NCI-H2196 (cell line): ENCODE results near the gene PGA5.
"Not testable (repeated sequence)": the region's sequence is repeated elsewhere in the genome, so short reads cannot be mapped to it uniquely, and the experiment has no call there.

Experiments used
- DNase-seq: peaks from one replicate; lab custom pipeline; 2025; ENCODE audit not compliant: unreplicated experiment; lab: John Stamatoyannopoulos, UW

The PGA5 gene

DNA sequence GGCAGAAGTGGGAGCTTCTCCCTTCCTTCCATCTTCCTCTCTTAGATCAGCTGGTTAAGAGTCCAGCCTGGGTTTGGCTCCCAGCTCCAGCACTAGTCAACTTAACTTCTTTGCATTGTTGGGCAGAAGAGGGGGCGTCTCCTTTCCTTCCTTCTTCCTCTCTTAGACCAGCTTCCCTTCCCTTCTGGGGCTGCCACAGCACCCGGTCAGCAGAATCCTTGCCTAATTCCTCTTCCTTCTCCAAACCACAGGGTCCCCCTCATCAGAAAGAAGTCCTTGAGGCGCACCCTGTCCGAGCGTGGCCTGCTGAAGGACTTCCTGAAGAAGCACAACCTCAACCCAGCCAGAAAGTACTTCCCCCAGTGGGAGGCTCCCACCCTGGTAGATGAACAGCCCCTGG lies 18.3 kb upstream of the PGA5 start:
- not testable (repeated sequence) for DNase-seq

DNA sequence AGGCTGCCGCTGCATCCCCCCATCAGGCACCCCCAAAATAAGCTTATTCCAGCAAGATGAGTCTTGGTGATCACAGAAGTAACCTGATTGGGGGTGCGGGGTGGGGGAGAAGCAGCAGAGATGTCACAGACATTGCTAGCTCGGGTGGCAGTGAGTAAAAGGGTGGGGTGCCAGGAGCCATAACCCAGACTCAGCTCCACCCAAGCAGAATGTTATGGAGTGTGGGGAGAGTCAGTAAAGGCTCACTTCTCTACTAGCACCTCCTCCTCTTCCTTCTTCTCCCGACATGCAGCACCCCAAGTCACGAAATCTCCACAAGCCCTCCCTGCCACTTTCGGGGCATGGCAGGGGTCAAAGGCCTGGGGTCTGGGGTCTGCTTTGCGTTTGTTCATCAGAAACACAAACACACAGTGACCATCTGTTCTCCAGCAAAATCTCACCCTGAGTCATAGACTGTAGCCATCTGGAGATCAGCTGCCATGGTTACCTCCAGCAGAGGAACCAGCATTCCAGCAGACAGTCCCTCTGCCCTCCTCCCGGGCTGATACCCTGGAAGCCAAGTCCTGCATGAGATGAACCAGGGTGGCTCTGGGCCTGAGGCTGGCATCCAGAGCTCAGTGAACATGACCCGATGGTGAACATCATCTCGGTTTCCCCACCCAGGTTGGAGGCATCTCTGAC lies 14.4 kb upstream of the PGA5 start:
- not testable (repeated sequence) for DNase-seq

DNA sequence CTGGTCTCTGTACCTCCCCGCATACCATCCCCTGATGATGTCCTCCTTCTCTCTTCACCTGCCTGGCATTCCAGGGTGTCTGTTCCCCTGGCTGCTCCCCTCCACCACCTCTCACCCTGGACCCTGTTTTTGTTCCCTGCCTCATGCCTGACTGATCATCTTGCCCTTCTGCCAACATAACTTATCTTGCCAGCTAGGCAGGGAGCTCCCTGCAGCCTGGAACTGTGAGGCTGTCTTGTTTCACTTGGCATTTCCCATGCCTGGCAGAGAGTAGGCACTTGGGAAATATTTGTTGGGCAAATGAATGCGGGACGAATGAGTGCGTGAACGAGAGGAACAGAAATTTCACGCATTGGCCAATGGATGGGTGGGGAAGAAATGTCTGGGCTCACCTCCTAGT lies 11.5 kb upstream of the PGA5 start:
- DNase-seq, result not testable (repeated sequence)

- DNase-seq, result not testable (repeated sequence)
Measured at GRCh38 chr11:61231033-61231432, 9.9 kb upstream of the PGA5 start.

- DNase-seq, result not testable (repeated sequence)
Measured at GRCh38 chr11:61231585-61231984, 9.4 kb upstream of the PGA5 start.

DNA sequence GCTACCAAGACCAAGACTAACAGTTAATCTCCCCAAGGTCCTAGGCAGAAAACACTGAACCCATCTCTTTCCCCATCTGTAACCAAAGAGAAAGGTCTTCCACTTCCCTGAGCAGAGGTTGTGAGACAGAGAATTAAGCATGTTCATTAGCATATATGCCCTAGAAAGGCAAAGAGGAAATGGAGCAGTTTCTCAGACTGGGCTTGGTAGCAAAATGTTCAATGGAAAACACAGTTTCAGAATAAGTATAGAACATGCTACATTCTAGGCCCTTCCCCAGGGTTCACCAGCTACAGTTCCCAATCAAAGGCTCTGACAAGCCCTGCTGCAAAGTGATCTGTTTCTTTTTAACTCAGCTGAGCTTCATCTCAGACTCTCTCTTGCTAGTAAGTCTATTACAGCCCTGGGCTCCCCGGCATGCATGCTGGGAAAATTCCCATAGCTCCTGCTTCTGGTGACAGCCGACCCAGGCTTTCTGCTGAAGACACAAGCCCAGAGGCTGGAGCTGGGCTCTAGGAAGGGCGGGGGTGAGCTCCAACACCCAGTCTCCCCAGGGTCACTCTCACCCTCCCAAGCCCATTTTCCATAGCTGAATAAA lies 8.3 kb upstream of the PGA5 start:
- DNase-seq, result not testable (repeated sequence)

- not testable (repeated sequence) for DNase-seq
Measured at GRCh38 chr11:61237130-61237529, 3.8 kb upstream of the PGA5 start.

- DNase-seq, result not testable (repeated sequence)
Measured at GRCh38 chr11:61240288-61240687, 687 bp upstream of the PGA5 start.

GRCh38 chr11:61241526-61241925 lies 551 bp downstream of the PGA5 start:
- not testable (repeated sequence) for DNase-seq

- not testable (repeated sequence) for DNase-seq
Measured at GRCh38 chr11:61245284-61245964, 4.4 kb downstream of the PGA5 start.

DNA sequence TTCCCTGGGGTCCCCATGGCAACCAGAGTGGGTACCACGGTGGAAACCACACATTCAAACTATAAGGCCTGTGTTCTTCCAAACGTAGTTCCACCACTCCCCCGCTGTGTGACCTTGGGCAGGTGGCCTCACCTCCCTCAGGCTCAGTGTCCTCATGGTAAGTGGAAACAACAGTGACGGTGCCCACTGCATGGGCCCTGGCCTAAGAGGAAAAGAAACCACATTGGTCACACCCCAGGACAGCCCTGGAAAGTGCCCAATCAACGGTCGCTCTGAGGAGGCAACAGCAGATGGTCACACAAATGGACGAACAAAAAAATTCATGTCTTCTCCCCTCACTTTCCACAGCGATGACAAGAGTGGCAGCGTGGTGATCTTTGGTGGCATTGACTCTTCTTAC lies 7.1 kb downstream of the PGA5 start:
- not testable (repeated sequence) for DNase-seq

- not testable (repeated sequence) for DNase-seq
Measured at GRCh38 chr11:61249201-61249600, 8.2 kb downstream of the PGA5 start.

GRCh38 chr11:61250796-61251765 lies 10.1 kb downstream of the PGA5 start:
- DNase-seq, result not testable (repeated sequence)

- not testable (repeated sequence) for DNase-seq
Measured at GRCh38 chr11:61252332-61252731, 11.4 kb downstream of the PGA5 start.

DNA sequence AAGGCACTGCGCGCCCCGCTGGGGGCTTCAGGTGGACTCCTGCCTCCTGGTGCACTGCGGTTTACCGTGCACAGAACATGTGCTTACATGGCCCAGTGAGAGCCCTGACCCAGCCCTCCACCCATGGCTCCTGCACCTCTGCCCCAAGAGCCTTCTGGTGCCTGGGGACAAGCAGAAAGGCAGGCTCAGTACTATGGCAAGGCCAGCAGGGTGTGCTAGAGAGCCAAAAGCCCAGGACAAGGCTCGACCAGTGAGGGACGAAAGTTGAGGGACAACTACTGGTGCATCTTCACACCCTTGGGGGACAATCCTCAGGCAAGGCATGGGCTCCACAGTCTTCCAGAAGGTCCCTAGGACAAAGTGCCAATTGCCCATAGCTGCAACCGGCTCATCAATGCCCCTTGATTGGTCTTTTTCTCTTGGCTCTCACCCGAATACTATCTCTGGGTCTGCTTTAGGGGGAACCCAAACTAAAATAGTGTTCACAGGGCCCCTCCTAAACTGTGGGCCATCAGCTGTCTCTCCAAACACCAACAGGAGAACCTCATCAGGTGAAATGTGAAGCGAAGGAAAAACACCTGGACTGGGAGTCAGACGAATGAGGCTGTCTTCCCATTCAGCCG lies 13.5 kb downstream of the PGA5 start:
- DNase-seq, result peak; percentile 53

DNA sequence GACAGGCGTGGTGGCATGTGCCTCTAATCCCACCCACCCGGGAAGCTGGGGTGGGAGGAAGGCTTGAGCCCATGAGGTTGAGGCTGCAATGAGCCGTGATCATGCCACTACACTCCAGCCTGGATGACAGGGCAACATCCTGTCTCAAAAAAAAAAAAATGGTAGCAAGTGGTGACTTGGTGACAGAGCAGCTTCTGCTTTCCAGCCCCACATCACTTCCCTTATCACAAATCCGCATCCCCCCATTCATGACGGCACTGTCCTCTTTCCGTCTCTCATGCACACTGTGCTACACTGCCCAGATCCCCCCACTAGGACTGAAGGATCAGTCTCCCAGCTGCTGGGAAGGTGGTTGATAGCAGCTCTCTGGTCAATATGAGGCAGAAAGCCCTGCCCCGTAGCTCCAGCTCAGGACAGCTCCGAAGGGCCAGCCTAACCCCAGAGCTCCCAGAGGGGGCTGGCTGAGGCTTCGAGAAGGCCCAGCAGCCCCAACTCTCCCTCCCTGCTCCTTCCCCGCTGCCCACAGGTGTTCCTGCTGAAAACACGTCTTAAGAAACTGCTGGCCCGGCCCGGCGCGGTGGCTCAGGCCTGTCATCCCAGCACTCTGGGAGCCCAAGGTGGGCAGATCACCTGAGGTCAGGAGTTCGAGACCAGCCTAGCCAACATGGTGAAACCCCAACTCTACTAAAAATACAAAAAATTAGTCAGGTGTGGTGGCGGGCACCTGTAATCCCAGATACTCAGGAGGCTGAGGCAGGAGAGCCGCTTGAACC lies 15.9 kb downstream of the PGA5 start:
- DNase-seq, result no peak

GRCh38 chr11:61258546-61258945 lies 17.6 kb downstream of the PGA5 start:
- no peak for DNase-seq

DNA sequence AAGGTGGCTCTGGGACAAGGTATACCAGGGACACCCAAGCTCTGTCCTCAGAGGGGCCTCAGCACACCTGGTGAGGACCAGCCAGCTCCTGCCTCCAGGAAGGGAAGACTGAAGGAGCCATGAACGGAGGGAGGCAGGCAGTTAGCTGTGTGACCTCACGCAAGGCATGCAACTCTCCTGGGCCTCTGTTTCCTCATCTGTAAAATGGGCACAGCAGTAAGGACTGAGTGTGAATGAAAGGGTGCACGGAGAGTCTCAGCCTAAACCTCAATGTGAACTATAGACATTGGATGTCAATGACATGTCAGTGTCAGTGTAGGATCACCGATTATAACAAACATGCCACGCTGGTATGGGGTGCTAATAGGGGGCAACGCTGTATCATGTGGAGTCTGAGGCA lies 18.4 kb downstream of the PGA5 start:
- DNase-seq, result no peak

DNA sequence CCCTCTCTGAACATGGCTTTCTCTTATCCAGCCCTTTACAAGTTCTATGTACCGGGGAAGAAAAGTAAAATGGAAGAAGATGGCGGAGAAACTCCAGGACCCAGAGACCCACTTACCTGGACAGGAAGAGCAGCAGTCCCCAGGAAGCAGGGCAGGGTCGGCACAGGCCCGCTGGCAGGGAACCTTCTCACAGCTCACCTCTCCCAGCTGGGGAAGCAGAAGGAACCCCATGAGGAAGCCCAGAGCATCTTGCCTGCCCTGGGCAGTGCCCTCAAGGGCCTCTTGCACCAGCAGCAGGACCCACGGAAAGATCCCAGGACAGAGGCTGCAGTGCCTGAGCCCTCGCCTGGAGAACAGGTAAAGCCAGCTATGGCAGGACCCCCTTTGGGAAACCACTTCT lies 23.4 kb downstream of the PGA5 start:
- no peak for DNase-seq

GRCh38 chr11:61264795-61265194 lies 23.8 kb downstream of the PGA5 start:
- no peak for DNase-seq
